IMR-90 (cell line): ENCODE results near the gene MEIS2. TPM values are rescaled to one million over a fixed set of nuclear protein-coding genes. Genes with fewer than 3 reads are reported as not detected.

Experiments used
- ATAC-seq: fragments of 200-7000 bp; cut with Tn5 transposase; 2 replicates; pipeline ENCODE4 v1.9.1; 2020; ENCODE audit warnings: low read depth, mild to moderate bottlenecking, moderate library complexity
- BruUV-seq: library from RNA; stranded (reverse); fragments of 400-500 nt; replicated peaks from 2 replicates; lab custom pipeline; 2021; lab: Mats Ljungman, UMichigan
- CTCF ChIA-PET: fragments of 300-600 bp; formaldehyde crosslinking; extraction: SDS; loops from one replicate; lab custom pipeline; 2021; ENCODE audit warnings: antibody characterized with exemption; lab: Yijun Ruan, JAX
- POLR2A ChIA-PET: fragments of 300-600 bp; sonication (Branson Sonifier 250); formaldehyde crosslinking; loops from one replicate; lab custom pipeline; 2022; ENCODE audit warnings: antibody characterized with exemption; ENCODE audit not compliant: unreplicated experiment; lab: Charles Lee
- DNase-seq: peaks from one replicate; pipeline ENCODE4 v3.0.0; 2013
- H2AFZ ChIP-seq: replicated peaks from 2 replicates; pipeline ENCODE3; 2013; ENCODE audit warnings: low read length, mild to moderate bottlenecking; ENCODE audit not compliant: poor library complexity
- H2AK5ac ChIP-seq: 2 replicates; pipeline ENCODE4 v1.6.1; 2013; ENCODE audit warnings: low read depth, low read length, inconsistent platforms
- H2AK9ac ChIP-seq: replicated peaks from 2 replicates; pipeline ENCODE3; 2013; ENCODE audit warnings: mild to moderate bottlenecking, low read depth, low read length, moderate library complexity; ENCODE audit not compliant: poor library complexity
- H2BK120ac ChIP-seq: 2 replicates; pipeline ENCODE4 v1.6.1; 2013; ENCODE audit warnings: low read depth, low read length, inconsistent platforms
- H2BK15ac ChIP-seq: 3 replicates; pipeline ENCODE4 v1.6.1; 2013; ENCODE audit warnings: low read depth, low read length, inconsistent platforms
- H2BK20ac ChIP-seq: 2 replicates; pipeline ENCODE4 v1.6.1; 2013; ENCODE audit warnings: low read depth, mild to moderate bottlenecking, inconsistent platforms, low read length, moderate library complexity
- H2BK5ac ChIP-seq: 2 replicates; pipeline ENCODE4 v1.6.1; 2013; ENCODE audit warnings: mild to moderate bottlenecking, low read depth, low read length, inconsistent platforms; ENCODE audit not compliant: poor library complexity, severe bottlenecking
- H3K14ac ChIP-seq: replicated peaks from 2 replicates; pipeline ENCODE4 v1.6.1; 2013; ENCODE audit warnings: low read depth, low read length, inconsistent platforms
- H3K18ac ChIP-seq: 2 replicates; pipeline ENCODE4 v1.6.1; 2013; ENCODE audit warnings: low read depth, low read length, control low read depth
- H3K23ac ChIP-seq: 2 replicates; pipeline ENCODE4 v1.6.1; 2013; ENCODE audit warnings: low read depth, low read length, inconsistent platforms
- H3K27ac ChIP-seq: 2 replicates; pipeline ENCODE4 v1.5.1; 2013; ENCODE audit warnings: mild to moderate bottlenecking, control low read depth, low read length; ENCODE audit not compliant: insufficient read depth
- H3K27me3 ChIP-seq: 2 replicates; pipeline ENCODE4 v1.6.1; 2013; ENCODE audit warnings: low read length; ENCODE audit not compliant: control insufficient read depth, insufficient read depth
- H3K36me3 ChIP-seq: 2 replicates; pipeline ENCODE4 v1.6.1; 2013; ENCODE audit warnings: low read length, mixed read lengths; ENCODE audit not compliant: control insufficient read depth, insufficient read depth
- H3K4ac ChIP-seq: 2 replicates; pipeline ENCODE4 v1.6.1; 2013; ENCODE audit warnings: low read depth, low read length, inconsistent platforms
- H3K4me1 ChIP-seq: 2 replicates; pipeline ENCODE4 v1.6.1; 2013; ENCODE audit warnings: low read length, mixed read lengths; ENCODE audit not compliant: control insufficient read depth, insufficient read depth
- H3K4me2 ChIP-seq: 2 replicates; pipeline ENCODE4 v1.6.1; 2013; ENCODE audit warnings: low read depth, mild to moderate bottlenecking, control low read depth, low read length, moderate library complexity
- H3K4me3 ChIP-seq: 2 replicates; pipeline ENCODE4 v1.5.1; 2013; ENCODE audit warnings: low read depth, mild to moderate bottlenecking, control low read depth, low read length, moderate library complexity; ENCODE audit not compliant: insufficient read depth
- H3K56ac ChIP-seq: 2 replicates; pipeline ENCODE4 v1.6.1; 2013; ENCODE audit warnings: low read length, inconsistent platforms; ENCODE audit not compliant: insufficient read depth; ENCODE audit errors: extremely low read depth
- H3K79me1 ChIP-seq, 2 experiments: 2 replicates each; pipeline ENCODE4 v1.6.1; 2013; ENCODE audit warnings: low read length in 2 of 2, inconsistent platforms in 1 of 2, low read depth in 1 of 2
- H3K9ac ChIP-seq: 2 replicates; pipeline ENCODE4 v1.6.1; 2013; ENCODE audit warnings: low read depth, low read length, control low read depth
- H3K9me1 ChIP-seq: 2 replicates; pipeline ENCODE4 v1.6.1; 2013; ENCODE audit warnings: low read length, inconsistent platforms; ENCODE audit not compliant: insufficient read depth
- H3K9me3 ChIP-seq: 2 replicates; pipeline ENCODE4 v1.6.1; 2013; ENCODE audit warnings: low read length; ENCODE audit not compliant: control insufficient read depth, insufficient read depth
- H4K20me1 ChIP-seq: 2 replicates; pipeline ENCODE4 v1.6.1; 2013; ENCODE audit warnings: low read length, inconsistent platforms; ENCODE audit not compliant: insufficient read depth
- H4K5ac ChIP-seq: 2 replicates; pipeline ENCODE4 v1.6.1; 2013; ENCODE audit warnings: mild to moderate bottlenecking, low read depth, low read length, control low read depth
- H4K8ac ChIP-seq, 2 experiments: 2 replicates each; pipeline ENCODE4 v1.6.1; 2013; ENCODE audit warnings: low read depth in 2 of 2, low read length in 2 of 2, control low read depth in 1 of 2, inconsistent platforms in 1 of 2
- H4K91ac ChIP-seq: 2 replicates; pipeline ENCODE4 v1.6.1; 2013; ENCODE audit warnings: low read depth, low read length, inconsistent platforms; ENCODE audit not compliant: insufficient read depth
- CHD1 ChIP-seq: IDR thresholded peaks from 2 replicates; pipeline ENCODE4 v1.6.1; 2012; ENCODE audit warnings: low read depth, low read length, improper control_type of control experiment
- MAFK ChIP-seq: IDR thresholded peaks from 2 replicates; pipeline ENCODE4 v1.6.1; 2012; ENCODE audit warnings: low read depth, low read length, improper control_type of control experiment
- RAD21 ChIP-seq: IDR thresholded peaks from 2 replicates; pipeline ENCODE4 v1.6.1; 2012; ENCODE audit warnings: low read length, improper control_type of control experiment
- RFX5 ChIP-seq: IDR thresholded peaks from 2 replicates; pipeline ENCODE4 v1.8.0; 2012; ENCODE audit warnings: low read depth, mild to moderate bottlenecking, low read length, moderate library complexity
- WGBS, 2 experiments: methylation state at CpG; one replicate each; pipeline versions ENCODE4 v1.1.5 to v1.1.7; 2013; ENCODE audit warnings: missing lambda C conversion rate in 2 of 2; ENCODE audit not compliant: insufficient read length in 1 of 2; ENCODE audit errors: extremely low coverage in 2 of 2; 5-methylcytosine and 5-hydroxymethylcytosine counted together
- dilution Hi-C: fragments of 300-500 bp; cut with HindIII; formaldehyde crosslinking; loops from one replicate; pipeline ENCODE4 v1.14.3; 2018; ENCODE audit warnings: low sequenced_read_pairs; ENCODE audit not compliant: unreplicated experiment
- in situ Hi-C: fragments of 300-500 bp; cut with MboI; formaldehyde crosslinking; loops from 3 replicates; pipeline ENCODE4 v1.14.3; 2019; ENCODE audit warnings: low sequenced_read_pairs, inconsistent platforms, mixed read lengths
- intact Hi-C: fragments of 100-400 bp; cut with micrococcal nuclease; formaldehyde crosslinking; loops from 2 replicates; pipeline ENCODE4 v1.10.0; 2022
- polyA plus RNA-seq, 3 experiments: library from polyadenylated mRNA; depleted of rRNA; stranded (reverse); fragments of >200 nt; gene quantifications; 2 replicates each; pipeline ENCODE4 v1.2.3, GENCODE V29; 2012; ENCODE audit warnings: low replicate concordance in 1 of 3
- total RNA-seq: library from RNA; depleted of rRNA; stranded (reverse); fragments of >200 nt; gene quantifications from 2 replicates; pipeline ENCODE4 v1.2.3, GENCODE V29; 2012

MEIS2 gene
- total and polyA plus RNA-seq, 2 of the 4 experiments (the other 2 are of a cell fraction), result 70.1 to 71.3 TPM

- Histone ChIP-seq H4K5ac (no peak overlapping the region), H4K20me1 (no peaks in the 10 kb centered on the region), H3K9ac (no peak overlapping the region), H3K14ac (no peak overlapping the region), H3K18ac (no peak overlapping the region), H2BK20ac (no peak overlapping the region), H3K9me1 (no peaks in the 10 kb centered on the region), H2BK15ac (no peak overlapping the region), H3K4me1 (no peaks in the 10 kb centered on the region), H2AK9ac (no peak overlapping the region), H3K4me2 (no peak overlapping the region), H3K27me3 (peaks cover 12% of the 10 kb centered on the region), H3K4ac (no peak overlapping the region), H4K8ac (no peak overlapping the region), H3K79me1 (no peaks in the 10 kb centered on the region), H2AFZ (no peak overlapping the region), H3K4me3 (no peak overlapping the region), H3K9me3 (peaks cover 2% of the 10 kb centered on the region; the same call in 1 of the 2 replicates), H3K56ac (no peak overlapping the region), H4K91ac (no peak overlapping the region), H3K23ac (no peak overlapping the region), H3K36me3 (no peaks in the 10 kb centered on the region), H3K27ac (no peak overlapping the region), H2BK120ac (no peak overlapping the region), H2AK5ac (no peak overlapping the region), H2BK5ac (no peak overlapping the region)
- TF ChIP-seq MAFK, result no peak
- no peak for TF ChIP-seq RFX5
- no peak for TF ChIP-seq CHD1
- no peak for TF ChIP-seq RAD21
- POLR2A ChIA-PET, result no interaction called here
- DNase-seq, result no peak
- no peak for ATAC-seq
- CTCF ChIA-PET, result interaction anchor here (0.7 kb wide), 1 partner anchor 36 kb away, joined by 6 read pairs; no protein-coding TSS in a partner anchor
- WGBS, 2 experiments, result 95% methylated on average over 4 of the region's 8 CpGs; no CpG with 5 or more reads in 1 of the 2 experiments
- in situ Hi-C loops (loop anchor here (25.0 kb wide), 1 partner anchor 1010 kb away; no protein-coding TSS in a partner anchor), dilution Hi-C loops (no loop called here), intact Hi-C loops (no loop called here)
- no TSS peak for BruUV-seq
These were observed 223.1 kb downstream of the MEIS2 start for GRCh38 chr15:36877294-36877693.
